IPS DF 4.7 (cell line): ENCODE data around the gene BSG.
"Not testable (repeated sequence)": the region's sequence is repeated elsewhere in the genome, so short reads cannot be mapped to it uniquely, and the experiment has no call there.

Source experiments
- DNase-seq: peaks from one replicate; pipeline ENCODE4 v3.0.0-alpha.2; 2013; ENCODE audit warnings: low spot score; ENCODE audit errors: extremely low read depth

Gene BSG

DNA sequence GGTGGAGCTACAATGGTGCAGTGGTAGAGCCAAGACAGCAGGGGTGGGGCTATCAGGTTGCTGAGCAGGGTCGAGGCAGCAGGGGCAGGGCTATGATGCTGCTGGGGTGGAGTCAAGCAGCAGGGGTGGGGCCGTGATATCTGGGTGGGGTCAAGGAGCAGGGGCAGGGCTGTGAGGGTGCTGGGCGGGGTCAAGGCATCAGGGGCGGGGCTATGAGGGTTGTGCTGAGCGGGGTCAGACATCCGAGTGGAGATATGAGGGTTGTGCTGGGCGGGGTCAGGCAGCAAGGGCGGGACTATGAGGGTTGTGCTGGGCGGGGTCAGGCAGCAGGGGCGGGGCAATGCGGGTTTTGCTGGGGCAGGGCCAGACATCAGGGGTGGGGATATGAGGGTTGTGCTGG lies 32.0 kb downstream of the BSG start:
- DNase-seq = no peak

GRCh38 chr19:605061-605971 lies 32.9 kb downstream of the BSG start:
- DNase-seq = not testable (repeated sequence)

- DNase-seq = no peak
Measured at GRCh38 chr19:607301-608154, 35.1 kb downstream of the BSG start.

DNA sequence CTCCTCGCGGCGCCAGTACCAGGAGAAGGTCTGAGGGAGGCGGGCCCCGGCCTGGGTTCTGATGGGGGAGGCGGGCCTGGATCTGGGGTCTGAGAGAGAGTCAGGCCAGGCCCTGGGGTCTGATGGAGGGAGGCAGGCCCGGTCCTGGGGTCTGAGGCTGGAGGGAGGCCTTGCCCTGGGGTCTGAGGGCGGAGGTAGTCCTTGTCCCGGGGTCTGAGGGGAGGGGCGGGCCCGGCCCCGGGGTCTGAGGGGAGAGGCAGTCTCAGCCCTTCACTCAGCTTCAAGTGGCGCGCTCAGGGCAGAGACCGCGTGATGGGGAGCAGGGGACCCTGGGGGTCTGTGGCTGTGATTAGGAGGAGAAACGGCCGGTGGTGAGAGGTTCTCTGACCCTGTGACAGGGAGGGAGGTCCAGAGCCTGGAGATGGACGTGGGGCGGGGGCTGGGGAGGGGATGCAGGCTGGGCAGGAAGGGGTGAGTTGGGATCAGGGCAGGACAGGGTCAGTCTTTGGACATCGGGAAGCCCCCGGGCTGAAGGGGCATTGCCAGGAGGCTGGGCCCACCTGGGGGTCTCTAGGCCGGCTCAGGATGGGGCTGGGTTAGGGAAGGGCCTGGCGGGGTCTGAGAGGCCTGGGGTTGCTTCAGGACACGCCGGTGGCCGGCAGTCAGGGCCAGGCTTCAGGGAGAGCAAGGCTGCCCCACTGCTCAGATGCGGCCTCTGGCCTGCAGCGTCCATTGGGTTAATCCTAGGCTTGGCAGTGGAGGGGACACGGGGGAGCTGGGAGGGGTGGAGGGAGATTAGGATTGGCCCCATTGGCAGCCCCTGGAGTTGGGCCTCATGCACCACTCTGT lies 36.0 kb downstream of the BSG start:
- DNase-seq = no peak

DNA sequence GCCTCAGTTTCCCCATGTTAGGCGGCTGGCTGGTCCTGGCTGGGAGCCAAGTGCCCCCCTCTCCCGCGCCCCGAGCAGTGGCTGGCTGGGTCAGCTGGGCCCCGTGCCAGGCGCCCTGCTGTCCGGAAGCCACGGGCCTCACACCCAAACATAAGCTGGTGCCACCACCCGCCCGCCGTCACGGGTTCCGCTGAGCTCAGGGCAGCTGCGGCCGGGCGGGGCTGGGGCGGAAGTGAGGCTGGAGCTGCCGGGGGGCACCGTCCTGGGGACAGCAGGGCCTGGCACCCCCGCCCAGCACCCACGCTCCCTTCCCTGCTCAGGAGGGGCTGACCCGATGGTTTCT lies 36.6 kb downstream of the BSG start:
- no peak for DNase-seq

DNA sequence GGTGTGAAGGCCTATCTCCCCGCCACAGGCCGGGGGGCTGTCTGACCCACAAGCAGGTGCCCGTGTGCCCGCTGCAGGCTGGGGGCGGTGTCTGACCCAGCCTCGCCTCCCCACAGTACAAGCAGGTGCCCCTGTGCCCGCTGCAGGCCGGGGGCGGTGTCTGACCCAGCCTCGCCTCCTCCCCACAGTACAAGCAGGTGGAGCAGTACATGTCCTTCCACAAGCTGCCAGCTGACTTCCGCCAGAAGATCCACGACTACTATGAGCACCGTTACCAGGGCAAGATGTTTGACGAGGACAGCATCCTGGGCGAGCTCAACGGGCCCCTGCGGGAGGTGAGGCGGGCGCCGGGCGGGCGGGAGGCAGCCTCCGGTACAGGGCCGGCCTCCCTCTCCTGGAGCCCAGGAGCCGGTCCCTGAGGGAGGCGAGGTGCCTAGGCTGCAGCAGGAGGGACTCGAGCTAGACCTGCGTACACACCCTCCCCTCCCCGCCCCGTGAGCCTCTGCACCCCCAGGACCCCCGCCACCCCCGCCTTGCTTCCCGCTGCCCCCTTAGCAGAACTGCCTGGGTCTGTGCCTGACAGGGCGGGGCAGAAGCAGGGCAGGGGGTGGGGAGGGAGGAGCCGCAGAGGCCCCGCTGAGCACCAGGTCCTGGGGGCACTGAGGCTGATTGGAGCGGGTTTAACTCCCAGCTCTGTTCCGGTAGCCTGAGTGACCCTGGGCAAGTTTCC lies 37.8 kb downstream of the BSG start:
- DNase-seq = no peak

DNA sequence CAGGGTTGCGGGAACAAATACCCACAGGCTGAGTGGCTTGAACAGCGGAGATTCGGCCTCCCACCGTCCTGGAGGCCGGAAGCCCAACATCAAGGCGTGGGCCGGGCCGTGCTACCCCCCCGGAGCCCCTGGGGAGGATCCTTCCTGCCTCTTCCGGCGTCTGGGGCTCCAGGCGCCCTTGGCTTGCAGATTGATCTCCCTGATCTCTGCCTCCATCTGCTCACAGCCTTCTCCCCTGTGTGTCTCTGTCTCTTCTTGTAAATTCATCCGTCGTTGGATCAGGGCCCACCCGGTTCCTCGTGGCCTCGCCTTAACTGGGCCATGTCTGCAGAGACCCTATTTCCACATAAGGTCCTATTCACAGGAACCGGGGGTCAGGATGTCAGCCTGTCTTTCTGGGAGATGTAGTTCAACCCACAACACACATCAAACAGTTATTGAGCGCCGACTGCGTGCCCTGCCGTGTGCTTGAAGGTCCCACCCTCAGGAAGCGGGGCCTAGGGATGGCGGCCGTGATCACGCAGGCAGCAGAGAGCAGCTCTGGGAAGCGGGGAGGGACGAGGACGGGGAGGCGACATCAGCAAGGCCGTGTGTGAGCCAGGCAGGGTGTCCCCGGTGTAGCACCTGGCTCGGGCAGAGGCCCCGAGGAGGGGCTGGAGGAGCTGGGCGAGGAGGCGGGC lies 38.5 kb downstream of the BSG start:
- DNase-seq = no peak

DNA sequence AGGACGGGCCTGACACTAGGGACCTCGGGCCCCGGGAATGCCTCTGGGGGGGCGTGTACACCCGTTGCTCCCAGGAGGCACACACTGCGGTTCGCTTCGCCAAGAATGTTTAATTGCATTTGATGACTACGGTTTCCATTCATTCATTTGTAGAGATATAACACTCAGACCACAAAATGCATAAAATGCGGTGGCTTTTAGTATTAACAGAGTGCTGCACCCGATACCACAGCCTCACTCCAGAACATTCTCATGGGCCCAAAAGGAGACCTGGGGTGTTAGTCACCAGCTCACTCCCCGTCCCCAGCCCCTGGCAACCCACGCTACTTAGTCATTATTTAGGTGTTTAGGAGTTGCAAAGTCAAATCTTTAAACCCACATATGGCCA lies 39.1 kb downstream of the BSG start:
- DNase-seq = no peak

GRCh38 chr19:612941-613340 lies 40.5 kb downstream of the BSG start:
- DNase-seq = no peak

GRCh38 chr19:613732-614567 lies 41.6 kb downstream of the BSG start:
- DNase-seq = no peak

DNA sequence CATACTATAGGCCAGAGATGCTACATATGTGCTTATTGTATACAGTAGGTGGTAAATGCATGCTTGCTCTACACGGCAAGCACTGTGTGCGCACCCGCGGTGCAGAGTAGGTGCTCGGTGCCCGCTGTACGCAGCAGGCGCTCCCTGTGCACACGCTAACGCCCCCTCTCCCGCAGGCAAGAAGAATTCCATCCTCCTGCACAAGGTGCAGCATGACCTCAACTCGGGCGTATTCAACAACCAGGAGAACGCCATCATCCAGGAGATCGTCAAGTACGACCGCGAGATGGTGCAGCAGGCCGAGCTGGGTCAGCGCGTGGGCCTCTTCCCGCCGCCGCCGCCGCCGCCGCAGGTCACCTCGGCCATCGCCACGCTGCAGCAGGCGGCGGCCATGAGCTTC lies 43.2 kb downstream of the BSG start:
- no peak for DNase-seq

DNA sequence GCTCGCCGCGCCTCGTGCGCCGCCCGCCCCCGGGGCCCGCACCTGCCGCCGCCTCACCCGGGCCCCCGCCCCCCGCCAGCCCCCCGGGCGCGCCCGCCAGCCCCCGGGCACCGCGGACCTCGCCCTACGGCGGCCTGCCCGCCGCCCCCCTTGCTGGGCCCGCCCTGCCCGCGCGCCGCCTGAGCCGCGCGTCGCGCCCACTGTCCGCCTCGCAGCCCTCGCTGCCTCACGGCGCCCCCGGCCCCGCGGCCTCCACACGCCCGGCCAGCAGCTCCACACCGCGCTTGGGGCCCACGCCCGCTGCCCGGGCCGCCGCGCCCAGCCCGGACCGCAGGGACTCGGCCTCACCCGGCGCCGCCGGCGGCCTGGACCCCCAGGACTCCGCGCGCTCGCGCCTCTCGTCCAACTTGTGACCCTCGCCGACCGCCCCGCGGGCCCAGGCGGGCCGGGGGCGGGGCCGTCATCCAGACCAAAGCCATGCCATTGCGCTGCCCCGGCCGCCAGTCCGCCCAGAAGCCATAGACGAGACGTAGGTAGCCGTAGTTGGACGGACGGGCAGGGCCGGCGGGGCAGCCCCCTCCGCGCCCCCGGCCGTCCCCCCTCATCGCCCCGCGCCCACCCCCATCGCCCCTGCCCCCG lies 43.8 kb downstream of the BSG start:
- DNase-seq = no peak

DNA sequence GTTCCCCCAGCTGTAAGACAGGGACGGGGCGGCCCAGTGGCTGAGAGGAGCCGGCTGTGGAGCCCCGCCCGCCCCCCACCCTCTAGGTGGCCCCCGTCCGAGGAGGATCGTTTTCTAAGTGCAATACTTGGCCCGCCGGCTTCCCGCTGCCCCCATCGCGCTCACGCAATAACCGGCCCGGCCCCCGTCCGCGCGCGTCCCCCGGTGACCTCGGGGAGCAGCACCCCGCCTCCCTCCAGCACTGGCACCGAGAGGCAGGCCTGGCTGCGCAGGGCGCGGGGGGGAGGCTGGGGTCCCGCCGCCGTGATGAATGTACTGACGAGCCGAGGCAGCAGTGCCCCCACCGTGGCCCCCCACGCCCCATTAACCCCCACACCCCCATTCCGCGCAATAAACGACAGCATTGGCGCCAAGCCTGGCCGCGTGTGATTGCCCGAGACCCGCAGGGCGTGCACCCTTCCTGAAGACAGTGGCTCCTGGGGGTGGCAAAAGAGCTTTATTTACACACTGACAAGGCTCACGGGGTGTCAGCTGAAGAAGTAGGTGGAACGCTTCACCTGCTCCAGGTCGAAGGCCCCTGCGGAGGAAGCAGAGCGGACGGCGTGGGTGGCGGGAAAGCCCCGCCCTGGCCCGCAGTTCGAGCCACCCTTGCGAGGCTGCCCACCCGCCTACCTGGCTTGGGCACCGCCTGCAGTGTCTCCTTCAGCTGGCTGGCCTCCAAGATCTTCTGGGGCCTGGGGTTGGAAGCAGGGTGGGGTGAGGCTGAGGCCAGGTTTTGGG lies 44.5 kb downstream of the BSG start:
- no peak for DNase-seq

DNA sequence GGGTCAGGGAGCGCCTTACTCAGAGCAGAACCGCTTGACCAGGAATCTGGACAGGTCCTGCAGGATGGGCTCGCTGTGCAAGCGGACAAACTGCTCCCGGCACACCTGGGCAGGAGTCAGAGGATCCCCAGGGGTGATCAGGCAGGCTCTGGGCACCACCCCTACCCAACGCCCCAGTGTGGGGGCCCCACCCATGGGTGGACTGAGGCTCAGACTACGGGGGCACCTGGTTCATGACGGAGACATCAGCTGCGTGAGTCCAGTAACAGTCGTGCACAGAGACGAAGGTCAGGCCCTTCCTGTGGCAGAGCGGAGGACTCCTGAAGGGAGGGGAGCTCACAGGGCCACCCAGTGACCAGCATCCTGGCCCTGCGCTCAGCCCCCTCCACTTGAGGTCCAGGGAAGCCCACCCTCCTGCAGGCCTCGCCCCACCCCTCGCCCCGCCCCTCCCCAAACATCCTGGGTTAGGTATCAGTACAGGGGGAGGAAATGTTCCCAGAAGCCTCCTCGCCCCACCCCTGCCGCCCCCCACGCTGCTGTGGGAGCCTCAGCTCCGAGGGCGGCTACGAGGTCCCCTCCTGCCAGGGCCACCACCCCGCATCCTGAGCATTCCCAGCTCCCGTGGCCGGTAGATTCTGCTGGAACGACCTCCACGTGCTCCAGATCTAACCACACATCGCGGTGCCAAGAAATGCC lies 45.3 kb downstream of the BSG start:
- DNase-seq = no peak

DNA sequence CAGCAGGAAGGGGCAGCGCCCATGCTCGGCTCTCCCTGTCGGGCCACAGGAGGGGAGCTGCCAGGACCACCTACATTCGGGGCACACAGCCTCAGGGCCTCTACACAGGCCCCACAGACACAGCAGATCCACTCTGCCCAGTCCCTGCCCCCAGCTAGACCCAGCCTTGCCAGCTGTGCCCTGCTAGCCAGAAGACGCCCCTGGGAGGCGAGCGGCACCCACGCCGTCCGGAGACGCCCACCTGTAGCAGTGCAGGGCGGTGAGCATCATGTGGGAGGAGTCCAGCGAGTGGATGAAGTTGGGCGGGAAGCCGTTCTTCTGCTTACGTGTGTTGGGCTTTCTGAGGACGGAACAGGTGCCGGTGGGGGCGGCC lies 45.8 kb downstream of the BSG start:
- no peak for DNase-seq

- DNase-seq = no peak
Measured at GRCh38 chr19:618674-619285, 46.4 kb downstream of the BSG start.

- DNase-seq = no peak
Measured at GRCh38 chr19:619286-620002, 47.0 kb downstream of the BSG start.
